ENCODE results near the gene LRAT. TPM values are rescaled to one million over a fixed set of nuclear protein-coding genes. Genes with fewer than 3 reads are reported as not detected.
"Not testable (repeated sequence)": the region's sequence is repeated elsewhere in the genome, so short reads cannot be mapped to it uniquely, and the experiment has no call there.

LRAT gene
- 0.38 and 0.79 TPM in 2 replicates for total RNA-seq (2014; rRNA removed; shearing (Covaris generic))
- polyA plus RNA-seq (2014; cell fraction: nucleus; rRNA removed) = 0.06 and 0.18 TPM in 2 replicates

- DNase-seq (ENCODE audit: extremely low read depth, low read depth) = peak; percentile 41
Observed at GRCh38 chr4:154743683-154744340, at the start of gene LRAT. TSS of gene LRAT (plus strand) at chr4:154744000. CDS start at chr4:154744327, 327 bp downstream.

- DNase-seq (ENCODE audit: extremely low read depth, low read depth) = peak; percentile 19
Observed at GRCh38 chr4:154707877-154708276, 35.9 kb upstream of the LRAT start.

- no peak for DNase-seq (ENCODE audit: extremely low read depth, low read depth)
Observed at GRCh38 chr4:154709550-154709949, 34.2 kb upstream of the LRAT start.

GRCh38 chr4:154711522-154711921 lies 32.3 kb upstream of the LRAT start:
- DNase-seq (ENCODE audit: extremely low read depth, low read depth) = no peak

- no peak for DNase-seq (ENCODE audit: extremely low read depth, low read depth)
Observed at GRCh38 chr4:154714339-154715040, 29.3 kb upstream of the LRAT start.

GRCh38 chr4:154719087-154719486 lies 24.7 kb upstream of the LRAT start:
- DNase-seq (ENCODE audit: extremely low read depth, low read depth) = peak; percentile 26

- DNase-seq (ENCODE audit: extremely low read depth, low read depth) = no peak
Observed at GRCh38 chr4:154720123-154720522, 23.7 kb upstream of the LRAT start.

- no peak for DNase-seq (ENCODE audit: extremely low read depth, low read depth)
Observed at GRCh38 chr4:154720618-154721267, 23.1 kb upstream of the LRAT start.

GRCh38 chr4:154722262-154722661 lies 21.5 kb upstream of the LRAT start:
- no peak for DNase-seq (ENCODE audit: extremely low read depth, low read depth)

GRCh38 chr4:154723601-154724000 lies 20.2 kb upstream of the LRAT start:
- not testable (repeated sequence) for DNase-seq (ENCODE audit: extremely low read depth, low read depth)

GRCh38 chr4:154727540-154727939 lies 16.3 kb upstream of the LRAT start:
- no peak for DNase-seq (ENCODE audit: extremely low read depth, low read depth)

- DNase-seq (ENCODE audit: extremely low read depth, low read depth) = no peak
Observed at GRCh38 chr4:154731756-154732155, 12.0 kb upstream of the LRAT start.

GRCh38 chr4:154732669-154733068 lies 11.1 kb upstream of the LRAT start:
- DNase-seq (ENCODE audit: extremely low read depth, low read depth) = no peak

GRCh38 chr4:154736770-154737169 lies 7.0 kb upstream of the LRAT start:
- no peak for DNase-seq (ENCODE audit: extremely low read depth, low read depth)

GRCh38 chr4:154738426-154738825 lies 5.4 kb upstream of the LRAT start:
- DNase-seq (ENCODE audit: extremely low read depth, low read depth) = no peak

GRCh38 chr4:154739111-154739510 lies 4.7 kb upstream of the LRAT start:
- DNase-seq (ENCODE audit: extremely low read depth, low read depth) = no peak

- no peak for DNase-seq (ENCODE audit: extremely low read depth, low read depth)
Observed at GRCh38 chr4:154740462-154740861, 3.3 kb upstream of the LRAT start.

GRCh38 chr4:154741131-154741665 lies 2.6 kb upstream of the LRAT start:
- DNase-seq (ENCODE audit: extremely low read depth, low read depth) = no peak

- no peak for DNase-seq (ENCODE audit: extremely low read depth, low read depth)
Observed at GRCh38 chr4:154741922-154742850, 1.6 kb upstream of the LRAT start.

GRCh38 chr4:154744341-154744926 lies 634 bp downstream of the LRAT start:
- no peak for DNase-seq (ENCODE audit: extremely low read depth, low read depth)

Data from NCI-H460 (cell line).